Mesenchymal stem cell (in vitro differentiated cells and primary cell): ENCODE measurements around the gene PTPA.
"Not testable (repeated sequence)": the region's sequence is repeated elsewhere in the genome, so short reads cannot be mapped to it uniquely, and the experiment has no call there.

Source experiments
- DNase-seq: peaks from one replicate; pipeline ENCODE4 v3.0.0-alpha.2; 2013
- H2AFZ ChIP-seq: one replicate; pipeline ENCODE4 v1.6.1; 2013; ENCODE audit warnings: low read depth, mild to moderate bottlenecking, control low read depth, inconsistent platforms, low read length, moderate library complexity
- H2AK5ac ChIP-seq: 2 replicates; pipeline ENCODE4 v1.6.1; 2013; ENCODE audit warnings: low read length, moderate library complexity, mild to moderate bottlenecking, inconsistent platforms; ENCODE audit not compliant: severe bottlenecking
- H2BK120ac ChIP-seq: one replicate; pipeline ENCODE4 v1.6.1; 2013; ENCODE audit warnings: low read depth, mild to moderate bottlenecking, inconsistent platforms, low read length, moderate library complexity
- H2BK12ac ChIP-seq, 2 experiments: one replicate each; pipeline ENCODE4 v1.6.1; 2013; ENCODE audit warnings: inconsistent platforms in 2 of 2, low read length in 2 of 2, mild to moderate bottlenecking in 2 of 2, moderate library complexity in 2 of 2, control low read depth in 1 of 2
- H2BK15ac ChIP-seq: one replicate; pipeline ENCODE4 v1.6.1; 2013; ENCODE audit warnings: mild to moderate bottlenecking, low read depth, inconsistent platforms; ENCODE audit not compliant: poor library complexity, severe bottlenecking
- H2BK5ac ChIP-seq: 2 replicates; pipeline ENCODE4 v1.6.1; 2013; ENCODE audit warnings: low read depth, mild to moderate bottlenecking, low read length, control low read depth, inconsistent platforms; ENCODE audit not compliant: poor library complexity, severe bottlenecking
- H3K14ac ChIP-seq, 2 experiments: one replicate each; pipeline ENCODE4 v1.6.1; 2013; ENCODE audit warnings: inconsistent platforms in 2 of 2, low read length in 2 of 2, control low read depth in 1 of 2, mild to moderate bottlenecking in 1 of 2, moderate library complexity in 1 of 2
- H3K18ac ChIP-seq, 2 experiments: one replicate each; pipeline ENCODE4 v1.6.1; 2013; ENCODE audit warnings: inconsistent platforms in 2 of 2, low read length in 2 of 2, control low read depth in 1 of 2, low read depth in 1 of 2, mild to moderate bottlenecking in 1 of 2
- H3K23ac ChIP-seq, 2 experiments: one replicate each; pipeline ENCODE4 v1.6.1; 2013; ENCODE audit warnings: inconsistent platforms in 2 of 2, low read length in 2 of 2, mild to moderate bottlenecking in 2 of 2, moderate library complexity in 2 of 2, control low read depth in 1 of 2
- H3K27ac ChIP-seq: 2 replicates; pipeline ENCODE4 v1.5.1; 2013; ENCODE audit warnings: mild to moderate bottlenecking, moderate library complexity, low read length, control low read depth, inconsistent platforms; ENCODE audit not compliant: poor library complexity, severe bottlenecking
- H3K27me3 ChIP-seq, 2 experiments: 2 replicates each; pipeline versions ENCODE4 v1.6.1 to v1.7.0; 2013; ENCODE audit warnings: low read length in 2 of 2, mild to moderate bottlenecking in 2 of 2, moderate library complexity in 2 of 2, control low read depth in 1 of 2, inconsistent platforms in 1 of 2; ENCODE audit not compliant: control insufficient read depth in 1 of 2, insufficient read depth in 1 of 2
- H3K36me3 ChIP-seq, 2 experiments: 2 replicates each; pipeline versions ENCODE4 v1.6.1 to v1.7.0; 2013; ENCODE audit warnings: low read length in 2 of 2, control low read depth in 1 of 2, inconsistent platforms in 1 of 2, low read depth in 1 of 2, mild to moderate bottlenecking in 1 of 2; ENCODE audit not compliant: insufficient read depth in 2 of 2, control insufficient read depth in 1 of 2
- H3K4ac ChIP-seq, 2 experiments: one replicate each; pipeline ENCODE4 v1.6.1; 2013; ENCODE audit warnings: inconsistent platforms in 2 of 2, low read length in 2 of 2, mild to moderate bottlenecking in 2 of 2, moderate library complexity in 2 of 2, control low read depth in 1 of 2, low read depth in 1 of 2
- H3K4me1 ChIP-seq: 2 replicates; pipeline ENCODE4 v1.6.1; 2013; ENCODE audit warnings: low read depth, low read length, control low read depth; ENCODE audit not compliant: control insufficient read depth, insufficient read depth
- H3K4me2 ChIP-seq: 2 replicates; pipeline ENCODE4 v1.6.1; 2013; ENCODE audit warnings: low read length, mild to moderate bottlenecking, inconsistent platforms; ENCODE audit not compliant: poor library complexity, severe bottlenecking
- H3K4me3 ChIP-seq, 2 experiments: 2 replicates each; pipeline versions ENCODE4 v1.5.1 to v1.7.0; 2013; ENCODE audit warnings: low read length in 2 of 2, mild to moderate bottlenecking in 2 of 2, control low read depth in 1 of 2, low read depth in 1 of 2; ENCODE audit not compliant: insufficient read depth in 1 of 2
- H3K79me1 ChIP-seq: replicated peaks from 2 replicates; pipeline ENCODE4 v1.6.1; 2013; ENCODE audit warnings: mild to moderate bottlenecking, control low read depth, low read length, inconsistent platforms; ENCODE audit not compliant: poor library complexity, severe bottlenecking
- H3K9ac ChIP-seq: 2 replicates; pipeline ENCODE4 v1.7.0; 2013; ENCODE audit warnings: mild to moderate bottlenecking, low read length, moderate library complexity
- H3K9me3 ChIP-seq: 2 replicates; pipeline ENCODE4 v1.7.0; 2013; ENCODE audit warnings: mild to moderate bottlenecking, low read length; ENCODE audit not compliant: control insufficient read depth
- H4K8ac ChIP-seq: one replicate; pipeline ENCODE4 v1.6.1; 2013; ENCODE audit warnings: inconsistent platforms, mild to moderate bottlenecking, low read length, moderate library complexity
- H4K91ac ChIP-seq: one replicate; pipeline ENCODE4 v1.6.1; 2013; ENCODE audit warnings: mild to moderate bottlenecking, low read length, inconsistent platforms
- WGBS: methylation state at CpG from one replicate; pipeline ENCODE4 v1.1.7; 2013; ENCODE audit warnings: mixed read lengths; 5-methylcytosine and 5-hydroxymethylcytosine counted together

The PTPA gene

DNA sequence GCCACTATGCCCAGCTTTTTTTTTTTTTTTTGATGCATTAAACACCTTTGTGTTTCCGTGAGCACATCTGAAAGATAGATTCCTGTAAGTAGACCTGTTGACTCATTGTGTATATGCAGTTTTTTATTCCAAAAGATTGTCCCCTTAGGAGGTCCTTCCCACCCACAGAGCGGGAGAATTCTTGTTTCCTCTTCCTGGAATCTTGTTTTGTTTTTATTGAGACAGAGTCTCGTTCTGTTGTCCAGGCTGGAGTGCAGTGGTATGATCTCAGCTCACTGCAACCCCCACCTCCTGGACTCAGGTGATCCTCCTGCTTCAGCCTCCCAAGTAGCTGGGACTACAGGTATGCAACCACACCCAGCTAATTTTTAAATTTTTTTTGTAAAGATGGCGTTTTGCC is 7.6 kb downstream of the PTPA start:
- no peak for DNase-seq
- 93% methylated on average over 2 of the region's 4 CpGs for WGBS
- H2BK120ac ChIP-seq: no peak overlapping the region
- no peaks in the 10 kb centered on the region for H3K9me3 ChIP-seq
- no peak overlapping the region for H3K4me3 ChIP-seq
- no peak overlapping the region for H3K23ac ChIP-seq
- H2BK5ac ChIP-seq: no peak overlapping the region
- peaks cover 26 to 27% of the 10 kb centered on the region in 2 experiments for H3K36me3 ChIP-seq
- no peak overlapping the region for H2BK15ac ChIP-seq
- no peak overlapping the region for H4K91ac ChIP-seq
- no peak overlapping the region for H4K8ac ChIP-seq
- no peak overlapping the region for H3K9ac ChIP-seq
- H3K27ac ChIP-seq: no peak overlapping the region
- no peak overlapping the region for H3K18ac ChIP-seq
- H3K4me1 ChIP-seq: peaks cover 4% of the 10 kb centered on the region
- no peak overlapping the region for H2BK12ac ChIP-seq
- H3K27me3 ChIP-seq: no peaks in the 10 kb centered on the region
- H2AFZ ChIP-seq: no peak overlapping the region
- H2AK5ac ChIP-seq: no peak overlapping the region
- no peak overlapping the region for H3K14ac ChIP-seq
- H3K4me2 ChIP-seq: no peak overlapping the region
- no peak overlapping the region for H3K4ac ChIP-seq
- peaks cover 29% of the 10 kb centered on the region for H3K79me1 ChIP-seq

DNA sequence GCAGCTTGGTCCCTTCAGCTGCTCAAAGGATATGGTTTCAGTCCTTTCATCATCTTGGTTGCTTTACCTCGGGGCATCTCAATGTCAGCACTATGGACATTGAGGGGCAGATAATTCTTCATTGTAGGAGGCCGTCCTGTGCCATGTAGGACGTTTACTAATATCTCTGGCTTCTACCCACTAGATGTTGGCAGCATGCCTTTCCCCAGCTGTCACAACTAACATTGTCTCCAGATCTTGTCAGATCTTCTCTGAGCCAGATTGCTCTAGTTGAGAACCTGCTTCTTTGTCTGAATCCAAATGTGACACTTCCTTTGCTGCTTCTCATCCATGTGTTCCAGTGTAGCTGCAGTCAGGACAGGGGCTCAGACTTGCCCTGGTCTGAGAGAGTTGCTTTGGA is 10.3 kb downstream of the PTPA start:
- H2BK120ac ChIP-seq: no peak overlapping the region
- H3K4me2 ChIP-seq: no peak overlapping the region
- H2BK5ac ChIP-seq: no peak overlapping the region
- peaks cover 36 to 39% of the 10 kb centered on the region in 2 experiments for H3K36me3 ChIP-seq
- 90% methylated on average over 3 of the region's 3 CpGs for WGBS
- H2BK12ac ChIP-seq: no peak overlapping the region
- no peak overlapping the region for H4K8ac ChIP-seq
- no peak overlapping the region for H3K14ac ChIP-seq
- peak overlapping the region; percentile 54 for H3K9ac ChIP-seq
- no peak overlapping the region for H3K23ac ChIP-seq
- no peak overlapping the region for H3K4me3 ChIP-seq
- peaks cover 28% of the 10 kb centered on the region for H3K79me1 ChIP-seq
- peaks cover 10% of the 10 kb centered on the region for H3K4me1 ChIP-seq
- H4K91ac ChIP-seq: no peak overlapping the region
- no peak overlapping the region for H2AK5ac ChIP-seq
- H3K18ac ChIP-seq: no peak overlapping the region
- no peak overlapping the region for H3K4ac ChIP-seq
- H3K9me3 ChIP-seq: no peaks in the 10 kb centered on the region
- no peak for DNase-seq
- H3K27me3 ChIP-seq: no peaks in the 10 kb centered on the region
- no peak overlapping the region for H3K27ac ChIP-seq
- no peak overlapping the region for H2AFZ ChIP-seq
- no peak overlapping the region for H2BK15ac ChIP-seq

DNA sequence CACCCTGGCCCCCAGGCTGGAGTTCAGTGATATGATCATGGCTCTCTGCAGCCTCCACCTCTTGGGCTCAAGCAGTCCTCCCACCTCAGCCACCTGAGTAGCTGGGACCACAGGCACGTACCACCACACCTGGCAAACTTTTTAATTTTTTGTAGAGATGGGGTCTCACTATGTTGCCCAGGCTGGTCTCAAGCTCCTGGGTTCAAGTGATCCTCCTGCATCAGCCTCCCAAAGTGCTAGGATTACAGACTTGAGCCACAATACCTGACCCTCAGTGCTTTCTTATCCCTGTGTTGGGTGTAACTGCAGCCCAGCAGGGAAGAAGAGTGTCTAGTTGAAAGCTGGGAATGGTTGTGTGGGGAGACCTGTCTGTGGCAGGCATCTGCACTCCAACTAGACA is 10.9 kb downstream of the PTPA start:
- H3K27me3 ChIP-seq: no peaks in the 10 kb centered on the region
- H3K4me3 ChIP-seq: no peak overlapping the region
- no peak overlapping the region for H3K4me2 ChIP-seq
- no peak overlapping the region for H2AFZ ChIP-seq
- H3K9ac ChIP-seq: peak overlapping the region; percentile 54
- H3K9me3 ChIP-seq: no peaks in the 10 kb centered on the region
- H3K4ac ChIP-seq: no peak overlapping the region
- no peak overlapping the region for H2BK15ac ChIP-seq
- H2AK5ac ChIP-seq: no peak overlapping the region
- H4K8ac ChIP-seq: no peak overlapping the region
- H3K14ac ChIP-seq: no peak overlapping the region
- H3K36me3 ChIP-seq: peaks cover 40 to 42% of the 10 kb centered on the region in 2 experiments
- H3K23ac ChIP-seq: no peak overlapping the region
- no peak for DNase-seq
- no peak overlapping the region for H2BK120ac ChIP-seq
- no peak overlapping the region for H3K27ac ChIP-seq
- H3K79me1 ChIP-seq: peaks cover 30% of the 10 kb centered on the region
- H3K4me1 ChIP-seq: peaks cover 13% of the 10 kb centered on the region
- no peak overlapping the region for H2BK12ac ChIP-seq
- no peak overlapping the region for H2BK5ac ChIP-seq
- WGBS: 100% methylated on average over 1 of the region's 1 CpG
- H3K18ac ChIP-seq: no peak overlapping the region
- H4K91ac ChIP-seq: no peak overlapping the region

DNA sequence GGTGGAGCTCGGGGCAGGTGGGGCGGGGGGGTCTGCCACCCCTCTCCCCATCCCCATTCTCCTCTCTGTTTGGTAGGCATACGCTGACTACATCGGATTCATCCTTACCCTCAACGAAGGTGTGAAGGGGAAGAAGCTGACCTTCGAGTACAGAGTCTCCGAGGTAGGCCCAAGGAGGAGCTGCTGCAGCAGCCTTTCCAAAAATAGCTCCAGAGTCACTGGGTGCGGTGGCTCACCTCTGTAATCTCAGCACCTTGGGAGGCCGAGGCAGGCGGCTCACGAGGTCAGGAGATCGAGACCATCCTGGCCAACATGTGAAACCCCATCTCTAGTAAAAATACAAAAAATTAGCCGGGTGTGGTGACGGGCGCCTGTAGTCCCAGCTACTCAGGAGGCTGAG is 11.8 kb downstream of the PTPA start:
- Histone ChIP-seq H3K79me1 (peaks cover 33% of the 10 kb centered on the region), H3K36me3 (peaks cover 40 to 50% of the 10 kb centered on the region in 2 experiments), H3K4me1 (peaks cover 13% of the 10 kb centered on the region)
- H3K18ac ChIP-seq, H4K8ac ChIP-seq, H3K4ac ChIP-seq, H2BK15ac ChIP-seq, H3K4me3 ChIP-seq, H2BK120ac ChIP-seq, H3K27me3 ChIP-seq, H2AK5ac ChIP-seq, DNase-seq, H3K23ac ChIP-seq, H2AFZ ChIP-seq, H3K4me2 ChIP-seq, H3K9ac ChIP-seq, H3K9me3 ChIP-seq, H3K14ac ChIP-seq, H3K27ac ChIP-seq, H2BK12ac ChIP-seq, H2BK5ac ChIP-seq, H4K91ac ChIP-seq: not testable (repeated sequence)
- WGBS: 86% methylated on average over 15 of the region's 15 CpGs
